ENCODE results near the gene MT1B.
"Not testable (repeated sequence)": the region's sequence is repeated elsewhere in the genome, so short reads cannot be mapped to it uniquely, and the experiment has no call there.

GRCh38 chr16:56674570-56674969, 22.9 kb downstream of the MT1B start:
- TF ChIP-seq CTCF (IDR thresholded peaks at IDR 0.05 in 2 of 3, conservative IDR thresholded peaks at IDR 0.05 in 1 of 3; ENCODE audit: borderline replicate concordance in 1 of 3, insufficient read depth in 1 of 3, low read depth in 2 of 3, low read length in 2 of 3); EZH2phosphoT487 (IDR thresholded peaks at IDR 0.05; ENCODE audit: borderline replicate concordance); JUND (IDR thresholded peaks at IDR 0.05); POLR2AphosphoS5 (IDR thresholded peaks at IDR 0.05; ENCODE audit: low read depth, low read length); REST (IDR thresholded peaks at IDR 0.05; ENCODE audit: low read depth); RAD21 (IDR thresholded peaks at IDR 0.05; ENCODE audit: low read depth); POLR2A (IDR thresholded peaks at IDR 0.05; ENCODE audit: borderline replicate concordance, extremely low read depth, insufficient read depth, insufficient read length); TCF7L2 (IDR thresholded peaks at IDR 0.05; ENCODE audit: borderline replicate concordance, extremely low read depth, insufficient read depth, insufficient read length); ZFX (IDR thresholded peaks at IDR 0.05); CEBPB (IDR thresholded peaks at IDR 0.05; ENCODE audit: low read depth); SIN3A (IDR thresholded peaks at IDR 0.05; ENCODE audit: low read depth): not testable (repeated sequence)
